ENCODE data around the gene CCDC187. TPM values are rescaled to one million over a fixed set of nuclear protein-coding genes. Genes with fewer than 3 reads are reported as not detected.
A peak's percentile ranks its signal among the peaks of the same experiment; 100 is the strongest.

CCDC187 gene
- total and polyA plus RNA-seq, 3 donors from 2014 or later = 13.8 to 61.5 (median 33.4) TPM

DNA sequence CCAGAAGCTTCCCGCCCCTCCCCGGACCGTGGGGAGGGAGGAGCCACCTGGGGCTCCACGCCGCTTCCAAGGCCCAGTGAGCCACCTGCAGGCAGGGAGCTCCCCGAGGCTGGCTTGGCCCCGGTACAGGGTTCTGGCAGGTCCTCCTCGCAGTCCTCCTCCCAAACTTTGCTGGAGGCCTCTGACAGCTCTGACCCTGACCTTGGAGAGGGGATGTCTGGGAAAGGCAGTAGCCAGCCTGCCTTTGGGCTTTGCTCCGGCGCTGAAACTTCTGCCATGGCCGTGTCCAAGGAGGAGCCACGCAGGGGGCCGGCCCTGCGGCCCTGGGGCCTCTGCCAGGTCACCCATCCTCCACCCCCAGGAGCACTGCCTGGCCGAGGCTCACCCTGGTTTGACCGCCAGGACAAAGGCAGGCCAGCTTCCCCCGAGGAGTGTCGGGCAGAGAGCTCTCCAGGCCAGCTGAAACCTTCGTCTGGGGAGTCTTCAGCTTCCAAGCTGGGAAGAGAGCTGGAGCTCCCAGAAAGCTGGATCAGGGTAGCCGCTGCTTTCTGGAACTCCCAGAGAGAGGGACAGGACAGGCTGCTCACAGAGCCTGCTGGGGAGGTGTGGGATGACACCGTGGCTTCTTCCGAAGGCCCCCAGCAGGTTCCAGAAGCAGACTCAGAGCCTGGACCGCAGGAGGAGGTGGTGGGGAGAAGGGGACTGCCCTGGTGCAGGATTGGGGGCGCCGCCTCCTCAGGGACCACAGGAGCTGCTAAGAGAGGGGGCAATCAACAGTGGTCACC, 49.3 kb downstream of the CCDC187 start:
- Histone ChIP-seq H3K36me3 (ENCODE audit: low read depth, missing control alignments) (no peaks in the 10 kb centered on the region), H3K27me3 (no peaks in the 10 kb centered on the region), H3K27ac (no peak overlapping the region)

DNA sequence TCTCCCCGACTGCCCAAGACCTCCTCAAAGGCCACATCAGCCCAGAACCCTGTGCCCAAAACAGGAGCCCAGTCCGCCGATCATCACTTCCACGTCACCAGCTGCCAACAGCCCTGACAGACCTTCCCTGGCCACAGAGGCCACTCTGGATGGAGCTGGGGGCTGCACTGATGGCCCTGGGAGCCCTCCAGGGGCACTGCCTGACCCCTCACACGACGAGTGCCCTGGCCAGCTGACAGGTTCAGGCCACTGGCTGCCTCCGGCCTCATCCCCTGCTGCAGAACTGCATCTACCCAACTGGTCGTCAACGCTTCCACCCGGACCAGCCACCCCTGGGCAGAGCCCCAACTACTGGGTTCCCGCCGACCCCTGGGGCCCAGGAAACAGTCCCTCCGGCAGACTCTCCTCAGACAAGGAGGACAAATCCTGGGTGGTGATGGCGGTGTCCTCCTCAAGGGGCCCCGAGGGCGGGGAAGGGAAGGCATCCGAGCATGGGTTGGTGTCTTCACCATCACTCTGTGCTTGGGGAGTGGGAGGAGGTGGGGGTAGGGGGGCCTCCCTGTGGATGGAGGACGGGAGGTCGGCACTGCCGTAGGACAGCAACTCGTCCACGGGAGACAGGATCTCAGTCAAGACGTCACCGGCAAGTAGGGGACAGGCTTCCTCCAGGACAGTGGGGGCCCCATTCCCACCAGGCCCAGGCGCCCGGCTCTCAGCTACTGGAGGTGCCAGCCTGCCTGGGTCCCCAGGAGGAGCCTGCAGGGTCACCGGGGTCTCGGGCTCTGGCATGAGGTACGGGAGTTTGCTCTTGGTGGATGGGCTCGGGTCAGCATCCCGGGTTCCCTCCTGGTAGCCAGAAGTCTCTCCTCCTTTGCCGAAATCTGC, 50.4 kb downstream of the CCDC187 start:
- H3K36me3 ChIP-seq (ENCODE audit: low read depth, missing control alignments) = no peaks in the 10 kb centered on the region
- H3K4me3 ChIP-seq = no peak overlapping the region
- H3K27me3 ChIP-seq = no peaks in the 10 kb centered on the region
- intact Hi-C loops (cut with DNase I; ENCODE audit: low total_unique reads) = no loop called here
- TF ChIP-seq, protein P1, sequence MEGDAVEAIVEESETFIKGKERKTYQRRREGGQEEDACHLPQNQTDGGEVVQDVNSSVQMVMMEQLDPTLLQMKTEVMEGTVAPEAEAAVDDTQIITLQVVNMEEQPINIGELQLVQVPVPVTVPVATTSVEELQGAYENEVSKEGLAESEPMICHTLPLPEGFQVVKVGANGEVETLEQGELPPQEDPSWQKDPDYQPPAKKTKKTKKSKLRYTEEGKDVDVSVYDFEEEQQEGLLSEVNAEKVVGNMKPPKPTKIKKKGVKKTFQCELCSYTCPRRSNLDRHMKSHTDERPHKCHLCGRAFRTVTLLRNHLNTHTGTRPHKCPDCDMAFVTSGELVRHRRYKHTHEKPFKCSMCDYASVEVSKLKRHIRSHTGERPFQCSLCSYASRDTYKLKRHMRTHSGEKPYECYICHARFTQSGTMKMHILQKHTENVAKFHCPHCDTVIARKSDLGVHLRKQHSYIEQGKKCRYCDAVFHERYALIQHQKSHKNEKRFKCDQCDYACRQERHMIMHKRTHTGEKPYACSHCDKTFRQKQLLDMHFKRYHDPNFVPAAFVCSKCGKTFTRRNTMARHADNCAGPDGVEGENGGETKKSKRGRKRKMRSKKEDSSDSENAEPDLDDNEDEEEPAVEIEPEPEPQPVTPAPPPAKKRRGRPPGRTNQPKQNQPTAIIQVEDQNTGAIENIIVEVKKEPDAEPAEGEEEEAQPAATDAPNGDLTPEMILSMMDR (IDR thresholded peaks at IDR 0.05) = no peak
- TF ChIP-seq POLR2A (IDR thresholded peaks at IDR 0.05) = no peak
- H3K4me1 ChIP-seq = peaks cover 15% of the 10 kb centered on the region
- DNase-seq = no peak
- H3K27ac ChIP-seq = no peak overlapping the region
- no peaks in the 10 kb centered on the region for H3K9me3 ChIP-seq
- WGBS, 2 donors = 88 to 93% methylated on average over 30 to 32 of the region's 32 CpGs

More for the DNA sequence above, 49.3 kb downstream of the CCDC187 start:
- intact Hi-C loops (cut with DNase I; ENCODE audit: low total_unique reads) = no loop called here
- 51 to 73% methylated on average over 5 to 25 of the region's 25 CpGs for WGBS, 2 donors
- DNase-seq = peak; percentile 62
- Histone ChIP-seq H3K9me3 (no peaks in the 10 kb centered on the region), H3K4me3 (no peak overlapping the region), H3K4me1 (peaks cover 15% of the 10 kb centered on the region)
- TF ChIP-seq, protein P1 (IDR thresholded peaks at IDR 0.05) = no peak
- no peak for TF ChIP-seq POLR2A (IDR thresholded peaks at IDR 0.05)

DNA sequence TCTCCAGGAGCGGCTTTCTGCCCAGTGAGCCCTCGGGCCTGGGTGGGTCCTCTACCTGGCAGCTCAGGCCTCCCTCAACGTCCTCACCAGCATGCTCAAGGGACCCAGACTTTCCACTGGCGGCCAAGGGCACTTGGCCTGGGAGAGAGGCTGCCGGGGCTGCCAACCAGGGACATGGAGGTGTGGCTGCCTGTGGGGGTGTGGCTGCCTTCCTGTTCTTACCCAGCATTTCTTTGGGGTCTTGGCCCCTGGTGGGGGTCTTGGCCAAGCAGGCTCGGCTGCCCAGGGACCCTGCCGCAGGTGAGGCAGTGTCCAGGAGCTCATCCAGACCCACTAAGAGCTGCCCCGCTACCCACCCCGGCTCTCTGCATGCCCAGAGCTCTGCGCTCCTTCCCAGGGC, 51.0 kb downstream of the CCDC187 start:
- intact Hi-C loops (cut with DNase I; ENCODE audit: low total_unique reads) = no loop called here
- WGBS, 2 donors = 87 to 91% methylated on average over 8 to 10 of the region's 10 CpGs
- no peak for TF ChIP-seq POLR2A (IDR thresholded peaks at IDR 0.05)
- TF ChIP-seq, protein P1 (IDR thresholded peaks at IDR 0.05) = no peak

DNA sequence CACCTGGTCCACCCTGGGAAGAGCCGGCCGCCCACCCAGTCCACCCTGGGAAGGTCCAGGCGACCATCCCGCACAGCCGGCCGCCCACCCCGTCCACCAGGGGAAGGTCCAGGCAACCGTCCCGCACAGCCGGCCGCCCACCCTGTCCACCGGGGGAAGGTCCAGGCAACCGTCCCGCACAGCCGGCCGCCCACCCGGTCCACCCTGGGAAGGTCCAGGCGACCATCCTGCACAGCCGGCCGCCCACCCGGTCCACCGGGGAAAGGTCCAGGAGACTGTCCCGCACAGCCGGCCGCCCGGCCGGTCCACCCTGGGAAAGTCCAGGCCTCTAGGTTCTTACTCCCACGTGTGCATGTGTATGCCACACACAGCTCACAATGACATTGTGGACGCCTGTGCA, 51.6 kb downstream of the CCDC187 start:
- intact Hi-C loops (cut with DNase I; ENCODE audit: low total_unique reads) = no loop called here
- no peak overlapping the region for H3K27ac ChIP-seq
- TF ChIP-seq POLR2A (IDR thresholded peaks at IDR 0.05) = no peak
- TF ChIP-seq, protein P1 (IDR thresholded peaks at IDR 0.05) = no peak
- no peak overlapping the region for H3K4me3 ChIP-seq
- no peaks in the 10 kb centered on the region for H3K36me3 ChIP-seq (ENCODE audit: low read depth, missing control alignments)
- WGBS, 2 donors = 86 to 91% methylated on average over 9 to 26 of the region's 29 CpGs
- H3K27me3 ChIP-seq = no peaks in the 10 kb centered on the region
- DNase-seq = no peak
- peaks cover 15% of the 10 kb centered on the region for H3K4me1 ChIP-seq
- no peaks in the 10 kb centered on the region for H3K9me3 ChIP-seq

More for the DNA sequence above, 51.0 kb downstream of the CCDC187 start:
- no peaks in the 10 kb centered on the region for H3K9me3 ChIP-seq
- H3K27ac ChIP-seq = no peak overlapping the region
- peaks cover 15% of the 10 kb centered on the region for H3K4me1 ChIP-seq
- H3K36me3 ChIP-seq (ENCODE audit: low read depth, missing control alignments) = no peaks in the 10 kb centered on the region
- no peak overlapping the region for H3K4me3 ChIP-seq
- DNase-seq = no peak
- H3K27me3 ChIP-seq = no peaks in the 10 kb centered on the region
